ENCODE data around the gene GPR160.

Gene GPR160

DNA sequence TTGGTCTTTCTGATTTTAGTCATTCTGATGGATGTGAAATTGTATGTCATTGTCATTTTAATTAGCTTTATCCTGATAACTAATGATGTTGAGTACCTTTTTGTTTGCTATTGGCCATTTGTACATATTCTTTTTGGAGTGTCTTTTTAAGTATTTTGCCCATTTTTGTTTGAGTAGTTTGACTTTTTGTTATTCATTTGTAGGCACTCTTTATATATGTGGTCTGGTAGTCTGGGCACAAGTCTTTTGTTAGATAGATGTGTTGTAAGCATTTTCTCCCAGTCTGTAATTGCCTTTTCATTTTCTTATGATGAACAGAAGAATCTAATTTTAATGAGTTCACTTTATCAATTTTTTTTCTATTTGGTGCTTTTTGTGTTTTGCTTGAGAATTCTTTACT is 14.6 kb downstream of the GPR160 start:
- H3K9me3 ChIP-seq (ENCODE audit: control insufficient read depth, insufficient read depth, low read length), result no peaks in the 10 kb centered on the region
- no peak overlapping the region for H3K4me3 ChIP-seq (ENCODE audit: low read depth, low read length)
- peaks cover 8% of the 10 kb centered on the region for H3K4me1 ChIP-seq (ENCODE audit: control insufficient read depth, insufficient read depth, low read length)
- no peak overlapping the region for H3K9ac ChIP-seq (ENCODE audit: low read depth, low read length)
- no peaks in the 10 kb centered on the region for H3K27me3 ChIP-seq (ENCODE audit: control insufficient read depth, insufficient read depth, low read length)
- H3K27ac ChIP-seq (ENCODE audit: low read depth, low read length), result no peak overlapping the region
- H3K36me3 ChIP-seq (ENCODE audit: control insufficient read depth, insufficient read depth, low read length), result no peaks in the 10 kb centered on the region

DNA sequence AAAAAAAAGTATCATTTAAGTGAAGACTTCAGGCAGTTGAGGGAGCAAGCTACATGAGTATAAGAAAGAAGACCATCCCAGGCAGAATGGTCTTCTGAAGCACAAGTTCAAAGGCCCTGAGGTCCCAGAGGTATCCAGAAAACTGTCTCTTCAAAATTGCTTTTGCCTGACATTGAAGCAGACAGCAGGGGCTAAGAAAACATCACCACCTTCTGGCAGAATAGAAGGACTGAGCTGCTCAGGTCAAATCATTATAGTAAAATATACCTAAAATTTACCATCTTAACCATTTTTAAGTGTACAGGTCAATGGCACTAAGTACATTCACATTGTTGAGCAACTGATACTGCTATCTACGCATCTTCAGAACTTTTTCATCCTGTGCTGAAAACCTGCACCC is 16.4 kb downstream of the GPR160 start:
- peaks cover 26% of the 10 kb centered on the region for H3K4me1 ChIP-seq (ENCODE audit: control insufficient read depth, insufficient read depth, low read length)
- no peak overlapping the region for H3K4me3 ChIP-seq (ENCODE audit: low read depth, low read length)
- no peaks in the 10 kb centered on the region for H3K9me3 ChIP-seq (ENCODE audit: control insufficient read depth, insufficient read depth, low read length)
- H3K36me3 ChIP-seq (ENCODE audit: control insufficient read depth, insufficient read depth, low read length), result no peaks in the 10 kb centered on the region
- no peak overlapping the region for H3K27ac ChIP-seq (ENCODE audit: low read depth, low read length)
- H3K9ac ChIP-seq (ENCODE audit: low read depth, low read length), result no peak overlapping the region
- no peaks in the 10 kb centered on the region for H3K27me3 ChIP-seq (ENCODE audit: control insufficient read depth, insufficient read depth, low read length)

DNA sequence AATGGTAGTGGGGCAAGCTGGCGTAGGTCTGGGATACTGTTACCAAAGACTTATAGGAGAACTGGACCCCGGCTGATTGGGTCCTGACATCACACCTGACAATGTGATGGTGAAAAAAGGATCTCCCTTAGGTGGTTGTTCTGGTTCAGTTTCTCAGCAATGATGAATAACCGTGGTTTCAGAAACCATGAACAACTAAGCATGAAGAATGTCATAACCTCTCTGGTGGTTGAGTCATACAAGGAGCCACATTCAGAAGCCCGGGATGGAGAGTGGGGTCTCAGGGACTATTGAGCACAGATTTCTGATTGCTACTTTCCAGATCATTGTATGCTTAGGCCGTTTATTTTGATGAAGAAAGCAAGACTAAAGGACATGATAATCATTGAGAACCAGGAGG is 17.4 kb downstream of the GPR160 start:
- no peak overlapping the region for H3K27ac ChIP-seq (ENCODE audit: low read depth, low read length)
- H3K4me3 ChIP-seq (ENCODE audit: low read depth, low read length), result no peak overlapping the region
- no peak overlapping the region for H3K9ac ChIP-seq (ENCODE audit: low read depth, low read length)
- no peaks in the 10 kb centered on the region for H3K27me3 ChIP-seq (ENCODE audit: control insufficient read depth, insufficient read depth, low read length)
- H3K36me3 ChIP-seq (ENCODE audit: control insufficient read depth, insufficient read depth, low read length), result no peaks in the 10 kb centered on the region
- peaks cover 35% of the 10 kb centered on the region for H3K4me1 ChIP-seq (ENCODE audit: control insufficient read depth, insufficient read depth, low read length)
- H3K9me3 ChIP-seq (ENCODE audit: control insufficient read depth, insufficient read depth, low read length), result no peaks in the 10 kb centered on the region

DNA sequence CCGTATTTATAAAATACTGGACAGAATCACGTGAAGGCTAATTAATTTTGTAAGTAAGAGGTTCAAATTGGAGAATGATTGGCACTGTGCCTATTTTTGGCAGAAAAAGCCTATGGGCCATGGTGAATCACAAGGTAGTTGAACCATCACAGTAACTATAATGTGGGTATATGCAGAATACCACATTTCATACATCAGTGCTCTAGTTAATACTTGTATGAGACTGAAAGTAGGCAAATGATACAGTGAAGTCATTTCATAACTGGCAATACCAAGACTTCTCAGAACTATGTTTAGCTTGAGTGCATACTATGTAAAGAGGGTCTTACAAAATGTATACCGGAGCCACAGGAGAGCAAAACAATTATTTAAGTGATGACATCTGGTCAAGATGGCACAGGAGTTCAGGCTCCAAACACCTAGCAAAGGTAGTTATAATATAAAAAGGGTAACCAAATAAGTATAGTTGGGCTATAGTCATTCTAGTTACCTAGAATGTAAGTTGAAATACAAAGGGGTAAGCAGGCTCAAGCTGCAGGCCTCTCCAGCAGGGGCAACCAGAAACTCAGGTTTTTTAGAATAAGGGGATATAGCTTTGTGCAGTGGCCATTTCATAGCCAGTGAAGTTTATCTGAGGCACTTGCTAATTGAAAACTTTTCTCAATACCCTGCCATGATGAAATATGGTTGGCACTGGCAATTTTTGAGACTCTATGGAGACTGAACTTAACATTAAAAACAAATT is 19.1 kb downstream of the GPR160 start:
- Histone ChIP-seq H3K4me1 (ENCODE audit: control insufficient read depth, insufficient read depth, low read length) (peaks cover 35% of the 10 kb centered on the region), H3K36me3 (ENCODE audit: control insufficient read depth, insufficient read depth, low read length) (no peaks in the 10 kb centered on the region)

DNA sequence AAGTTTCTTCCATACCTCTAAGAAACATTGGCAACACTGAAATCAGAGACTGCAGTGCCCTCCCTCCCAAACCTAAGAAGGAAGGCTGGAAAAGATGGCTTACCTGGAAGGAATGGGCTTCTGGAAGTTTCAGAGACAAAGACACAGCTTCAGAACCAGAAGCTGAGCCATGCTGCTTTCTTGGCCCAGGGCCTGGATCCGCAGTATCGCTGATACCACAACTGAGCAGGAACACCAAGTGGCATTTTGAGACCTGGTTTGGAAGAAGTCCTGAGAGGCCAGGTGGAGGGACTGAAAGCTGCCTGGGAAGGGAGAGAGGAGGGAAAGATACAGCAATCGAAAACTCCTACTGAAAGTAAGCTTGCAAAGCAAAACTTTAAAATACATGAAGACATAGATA is 19.8 kb downstream of the GPR160 start:
- H3K4me1 ChIP-seq (ENCODE audit: control insufficient read depth, insufficient read depth, low read length), result peaks cover 38% of the 10 kb centered on the region
- H3K9me3 ChIP-seq (ENCODE audit: control insufficient read depth, insufficient read depth, low read length), result no peaks in the 10 kb centered on the region
- H3K27ac ChIP-seq (ENCODE audit: low read depth, low read length), result no peak overlapping the region
- no peak overlapping the region for H3K9ac ChIP-seq (ENCODE audit: low read depth, low read length)
- no peaks in the 10 kb centered on the region for H3K27me3 ChIP-seq (ENCODE audit: control insufficient read depth, insufficient read depth, low read length)
- H3K36me3 ChIP-seq (ENCODE audit: control insufficient read depth, insufficient read depth, low read length), result no peaks in the 10 kb centered on the region
- H3K4me3 ChIP-seq (ENCODE audit: low read depth, low read length), result no peak overlapping the region

More for the DNA sequence above, 19.1 kb downstream of the GPR160 start:
- Histone ChIP-seq H3K27ac (ENCODE audit: low read depth, low read length) (no peak overlapping the region), H3K27me3 (ENCODE audit: control insufficient read depth, insufficient read depth, low read length) (no peaks in the 10 kb centered on the region), H3K9me3 (ENCODE audit: control insufficient read depth, insufficient read depth, low read length) (no peaks in the 10 kb centered on the region), H3K4me3 (ENCODE audit: low read depth, low read length) (no peak overlapping the region), H3K9ac (ENCODE audit: low read depth, low read length) (no peak overlapping the region)

DNA sequence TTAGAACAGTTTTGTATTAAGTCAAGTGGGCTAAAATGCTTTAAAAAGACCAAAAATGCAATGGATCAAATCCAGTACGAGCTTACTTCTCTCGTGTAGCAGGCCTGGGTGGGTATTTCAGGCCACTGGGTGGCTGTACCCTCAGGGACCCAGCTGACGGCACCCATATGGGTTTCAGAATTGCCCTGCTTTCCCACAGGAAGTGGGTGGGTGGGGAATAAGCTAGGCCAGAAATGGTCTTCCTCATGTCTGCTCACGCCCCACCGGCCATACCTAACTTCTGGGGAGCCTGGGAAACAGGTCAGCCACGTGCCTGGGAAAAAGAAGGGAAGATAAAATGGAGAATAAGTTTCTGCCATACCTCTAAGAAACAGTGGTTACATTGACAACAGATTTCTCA is 20.3 kb downstream of the GPR160 start:
- Histone ChIP-seq H3K9ac (ENCODE audit: low read depth, low read length) (no peak overlapping the region), H3K27ac (ENCODE audit: low read depth, low read length) (no peak overlapping the region), H3K27me3 (ENCODE audit: control insufficient read depth, insufficient read depth, low read length) (no peaks in the 10 kb centered on the region), H3K4me1 (ENCODE audit: control insufficient read depth, insufficient read depth, low read length) (peaks cover 38% of the 10 kb centered on the region), H3K9me3 (ENCODE audit: control insufficient read depth, insufficient read depth, low read length) (no peaks in the 10 kb centered on the region), H3K36me3 (ENCODE audit: control insufficient read depth, insufficient read depth, low read length) (no peaks in the 10 kb centered on the region), H3K4me3 (ENCODE audit: low read depth, low read length) (no peak overlapping the region)

DNA sequence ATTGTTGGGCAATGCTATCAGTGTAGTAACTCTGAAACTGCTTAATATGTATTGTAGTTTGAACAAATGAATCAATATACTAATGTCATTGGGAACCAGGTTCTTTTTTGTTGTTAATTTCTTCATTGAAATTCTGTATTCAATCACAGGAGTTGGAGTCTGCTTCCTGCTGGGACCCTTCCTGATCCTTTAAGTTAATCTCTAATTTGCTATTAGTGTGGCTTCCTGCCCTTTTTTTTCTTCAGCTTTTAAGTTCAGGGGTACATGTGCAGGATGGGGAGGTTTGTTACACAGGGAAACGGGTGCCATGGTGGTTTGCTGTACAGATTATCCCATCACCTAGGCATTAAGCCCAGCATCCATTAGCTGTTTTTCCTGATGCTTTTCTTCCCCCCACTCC is 21.7 kb downstream of the GPR160 start:
- Histone ChIP-seq H3K27me3 (ENCODE audit: control insufficient read depth, insufficient read depth, low read length) (no peaks in the 10 kb centered on the region), H3K4me3 (ENCODE audit: low read depth, low read length) (peak overlapping the region; percentile 5; the same call in 1 of the 2 replicates), H3K9ac (ENCODE audit: low read depth, low read length) (no peak overlapping the region), H3K27ac (ENCODE audit: low read depth, low read length) (peak overlapping the region; percentile 25), H3K9me3 (ENCODE audit: control insufficient read depth, insufficient read depth, low read length) (no peaks in the 10 kb centered on the region), H3K4me1 (ENCODE audit: control insufficient read depth, insufficient read depth, low read length) (peaks cover 38% of the 10 kb centered on the region), H3K36me3 (ENCODE audit: control insufficient read depth, insufficient read depth, low read length) (no peaks in the 10 kb centered on the region)

DNA sequence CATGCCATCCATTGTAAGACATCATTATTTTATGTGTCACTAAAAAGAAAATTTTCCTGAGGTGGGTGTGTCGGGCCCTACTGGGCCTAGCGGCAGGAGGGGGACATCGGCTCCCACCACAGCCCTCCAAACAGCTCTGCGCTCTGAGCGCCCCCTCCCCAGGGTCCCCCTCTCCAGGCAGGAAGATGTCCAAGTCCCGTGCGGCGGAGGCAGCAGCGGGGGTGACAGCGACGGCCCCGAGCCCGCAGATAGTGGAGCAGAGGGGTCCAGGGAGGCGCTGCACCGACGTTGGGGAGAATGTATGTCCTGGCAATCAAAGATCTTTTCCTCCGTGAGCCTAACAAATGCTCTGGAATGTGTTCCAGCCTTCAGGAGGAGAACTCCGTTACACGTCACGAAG is 24.3 kb downstream of the GPR160 start:
- H3K27me3 ChIP-seq (ENCODE audit: control insufficient read depth, insufficient read depth, low read length), result no peaks in the 10 kb centered on the region
- no peaks in the 10 kb centered on the region for H3K36me3 ChIP-seq (ENCODE audit: control insufficient read depth, insufficient read depth, low read length)
- no peaks in the 10 kb centered on the region for H3K9me3 ChIP-seq (ENCODE audit: control insufficient read depth, insufficient read depth, low read length)
- peaks cover 33% of the 10 kb centered on the region for H3K4me1 ChIP-seq (ENCODE audit: control insufficient read depth, insufficient read depth, low read length)
- H3K9ac ChIP-seq (ENCODE audit: low read depth, low read length), result no peak overlapping the region
- H3K27ac ChIP-seq (ENCODE audit: low read depth, low read length), result no peak overlapping the region
- H3K4me3 ChIP-seq (ENCODE audit: low read depth, low read length), result no peak overlapping the region

DNA sequence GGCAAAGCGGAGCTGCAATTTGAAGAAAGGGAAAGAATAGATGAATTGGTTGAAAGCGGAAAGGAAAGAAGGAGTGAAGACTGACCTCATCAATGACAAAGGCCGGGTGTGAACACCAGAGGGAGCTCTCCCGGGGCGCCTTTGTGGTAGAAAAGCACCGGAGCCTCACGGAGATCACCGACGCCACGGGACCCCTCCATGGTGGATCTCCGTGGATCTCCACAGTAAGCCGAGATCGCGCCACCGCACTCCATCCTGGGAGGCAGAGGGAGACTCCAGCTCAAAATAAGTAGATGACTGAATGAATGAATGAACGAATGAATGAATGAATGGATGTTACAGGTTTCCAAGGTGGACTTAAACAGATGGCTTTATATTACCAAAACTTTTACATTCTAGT is 25.0 kb downstream of the GPR160 start:
- Histone ChIP-seq H3K36me3 (ENCODE audit: control insufficient read depth, insufficient read depth, low read length) (no peaks in the 10 kb centered on the region), H3K4me1 (ENCODE audit: control insufficient read depth, insufficient read depth, low read length) (peaks cover 26% of the 10 kb centered on the region), H3K27ac (ENCODE audit: low read depth, low read length) (no peak overlapping the region), H3K9me3 (ENCODE audit: control insufficient read depth, insufficient read depth, low read length) (no peaks in the 10 kb centered on the region), H3K4me3 (ENCODE audit: low read depth, low read length) (no peak overlapping the region), H3K9ac (ENCODE audit: low read depth, low read length) (no peak overlapping the region), H3K27me3 (ENCODE audit: control insufficient read depth, insufficient read depth, low read length) (no peaks in the 10 kb centered on the region)

DNA sequence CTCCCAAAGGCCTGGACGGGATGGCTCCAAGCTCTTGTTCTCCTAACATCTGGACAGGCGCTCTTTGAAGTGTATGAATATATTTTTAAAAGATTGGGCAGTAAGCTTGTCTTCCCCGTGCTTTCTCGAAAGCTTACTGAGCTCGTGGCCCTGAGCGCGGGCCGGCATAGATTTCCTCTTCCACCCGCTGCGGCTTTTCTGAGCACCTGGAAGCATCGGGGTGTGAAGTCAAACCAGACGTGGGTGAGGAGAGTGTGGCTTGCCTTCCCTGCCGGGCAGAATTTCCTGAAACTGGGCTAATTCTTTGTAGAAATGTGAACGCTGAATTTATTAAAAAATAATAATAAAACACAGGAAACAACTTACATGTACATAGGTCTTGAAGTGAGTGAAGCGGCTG is 25.9 kb downstream of the GPR160 start:
- Histone ChIP-seq H3K9me3 (ENCODE audit: control insufficient read depth, insufficient read depth, low read length) (no peaks in the 10 kb centered on the region), H3K9ac (ENCODE audit: low read depth, low read length) (no peak overlapping the region), H3K4me1 (ENCODE audit: control insufficient read depth, insufficient read depth, low read length) (peaks cover 18% of the 10 kb centered on the region), H3K27ac (ENCODE audit: low read depth, low read length) (no peak overlapping the region), H3K36me3 (ENCODE audit: control insufficient read depth, insufficient read depth, low read length) (no peaks in the 10 kb centered on the region), H3K4me3 (ENCODE audit: low read depth, low read length) (no peak overlapping the region), H3K27me3 (ENCODE audit: control insufficient read depth, insufficient read depth, low read length) (no peaks in the 10 kb centered on the region)

DNA sequence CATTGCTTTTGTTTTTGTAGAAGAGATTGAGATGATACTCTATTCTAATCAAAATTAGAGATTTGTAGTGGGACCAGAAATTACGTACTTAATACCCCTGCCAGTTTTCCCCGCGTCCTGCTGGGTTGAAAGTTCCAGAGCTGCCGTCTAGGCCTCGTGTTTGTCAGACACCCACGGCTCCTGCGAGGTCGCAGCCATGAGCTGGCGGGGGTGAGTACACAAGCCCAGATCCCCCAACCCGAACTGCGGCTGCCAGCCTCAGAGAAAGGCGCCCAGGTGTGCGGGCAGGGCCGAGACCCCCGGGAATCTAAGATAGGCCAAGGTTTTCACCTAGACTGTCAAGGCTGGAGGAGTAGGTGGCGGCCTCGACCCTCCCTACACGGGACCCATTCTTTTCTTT is 26.3 kb downstream of the GPR160 start:
- Histone ChIP-seq H3K9ac (ENCODE audit: low read depth, low read length) (no peak overlapping the region), H3K27me3 (ENCODE audit: control insufficient read depth, insufficient read depth, low read length) (no peaks in the 10 kb centered on the region), H3K4me1 (ENCODE audit: control insufficient read depth, insufficient read depth, low read length) (peaks cover 13% of the 10 kb centered on the region), H3K36me3 (ENCODE audit: control insufficient read depth, insufficient read depth, low read length) (no peaks in the 10 kb centered on the region), H3K27ac (ENCODE audit: low read depth, low read length) (no peak overlapping the region), H3K4me3 (ENCODE audit: low read depth, low read length) (no peak overlapping the region), H3K9me3 (ENCODE audit: control insufficient read depth, insufficient read depth, low read length) (no peaks in the 10 kb centered on the region)

Data from HUES48 (cell line).